ENCODE data around the gene HECW1.

GRCh38 chr7:43295429-43295828, 183.0 kb downstream of the HECW1 start:
- no peak for TF ChIP-seq CTCF (IDR thresholded peaks at IDR 0.05)
- TF ChIP-seq POLR2A (IDR thresholded peaks at IDR 0.05): no peak

Data from heart left ventricle (tissue), 13 donors.